Gastrocnemius medialis (tissue), 4 donors: ENCODE measurements around the gene DOCK8. TPM values are rescaled to one million over a fixed set of nuclear protein-coding genes. Genes with fewer than 3 reads are reported as not detected.

ENCODE experiments used
- ATAC-seq, 2 donors: fragments of 150-250 bp; one replicate each; pipeline ENCODE4 v1.9.1; 2016
- DNase-seq, 2 donors: peaks; one replicate each; pipeline ENCODE4 v3.0.0-alpha.2; 2019
- H3K27ac ChIP-seq, 4 donors: fragments of 200-600 bp; sonication (generic); 1 replicate in 1 of 4; 2 replicates in 3 of 4; pipeline ENCODE4 v1.5.1; 2016 to 2018; ENCODE audit warnings: mild to moderate bottlenecking in 2 of 4, moderate library complexity in 1 of 4
- H3K27me3 ChIP-seq, 3 donors: fragments of 200-600 bp; sonication (generic) in 2 of 3; 1 replicate in 1 of 3; 2 replicates in 2 of 3; pipeline versions ENCODE4 v1.5.1 to v1.6.0; 2016 to 2019; ENCODE audit warnings: mild to moderate bottlenecking in 1 of 3, moderate library complexity in 1 of 3
- H3K36me3 ChIP-seq, 2 donors: fragments of 200-600 bp; sonication (generic) in 1 of 2; one replicate each; pipeline ENCODE4 v1.5.1; 2017 to 2018
- H3K4me1 ChIP-seq, 2 donors: fragments of 200-600 bp; sonication (generic) in 1 of 2; one replicate each; pipeline ENCODE4 v1.5.1; 2016 to 2017; ENCODE audit warnings: mild to moderate bottlenecking in 2 of 2
- H3K4me3 ChIP-seq, 4 donors: fragments of 200-600 bp; sonication (generic) in 3 of 4; 1 replicate in 1 of 4; 2 replicates in 3 of 4; pipeline ENCODE4 v1.5.1; 2016 to 2019; ENCODE audit warnings: mild to moderate bottlenecking in 2 of 4
- H3K9me3 ChIP-seq, 3 donors: fragments of 200-600 bp; sonication (generic) in 2 of 3; 1 replicate in 1 of 3; 2 replicates in 2 of 3; pipeline ENCODE4 v1.5.1; 2016 to 2019
- POLR2A ChIP-seq, 2 donors: fragments of 450-650 bp; IDR thresholded peaks; one replicate each; pipeline ENCODE4 v1.6.1; 2017; ENCODE audit warnings: antibody characterized with exemption in 2 of 2, mild to moderate bottlenecking in 2 of 2, moderate library complexity in 2 of 2
- in situ Hi-C, 4 donors: fragments of 200-750 bp; cut with MboI; loops; one replicate each; pipeline versions ENCODE4 v1.15.0 to v1.8.0; 2017; ENCODE audit warnings: low sequenced_read_pairs in 4 of 4
- intact Hi-C: fragments of 100-400 bp; cut with DNase I; formaldehyde crosslinking; loops from one replicate; pipeline ENCODE4 v1.15.1; 2023; ENCODE audit warnings: low total_unique reads
- total RNA-seq, 4 donors: library from RNA; depleted of rRNA; stranded (reverse); fragments of >200 nt; gene quantifications; one replicate each; pipeline versions ENCODE4 v1.1.0 to v1.2.3, GENCODE V29; 2016
- TF ChIP-seq, protein P1 (sequence below), 5 experiments: fragments of 450-650 bp in 3 of 5; fragments of 200-600 bp in 2 of 5; sonication (generic) in 2 of 5; IDR thresholded peaks in 4 of 5; conservative IDR thresholded peaks in 1 of 5; 1 replicate in 4 of 5; 2 replicates in 1 of 5; pipeline ENCODE4 v1.5.1; 2016 to 2019; ENCODE audit warnings: antibody characterized with exemption in 5 of 5, mild to moderate bottlenecking in 3 of 5, moderate library complexity in 3 of 5

The DOCK8 gene
- total RNA-seq, 4 donors from 2014 or later, result 0.80 to 2.8 (median 2.0) TPM

DNA sequence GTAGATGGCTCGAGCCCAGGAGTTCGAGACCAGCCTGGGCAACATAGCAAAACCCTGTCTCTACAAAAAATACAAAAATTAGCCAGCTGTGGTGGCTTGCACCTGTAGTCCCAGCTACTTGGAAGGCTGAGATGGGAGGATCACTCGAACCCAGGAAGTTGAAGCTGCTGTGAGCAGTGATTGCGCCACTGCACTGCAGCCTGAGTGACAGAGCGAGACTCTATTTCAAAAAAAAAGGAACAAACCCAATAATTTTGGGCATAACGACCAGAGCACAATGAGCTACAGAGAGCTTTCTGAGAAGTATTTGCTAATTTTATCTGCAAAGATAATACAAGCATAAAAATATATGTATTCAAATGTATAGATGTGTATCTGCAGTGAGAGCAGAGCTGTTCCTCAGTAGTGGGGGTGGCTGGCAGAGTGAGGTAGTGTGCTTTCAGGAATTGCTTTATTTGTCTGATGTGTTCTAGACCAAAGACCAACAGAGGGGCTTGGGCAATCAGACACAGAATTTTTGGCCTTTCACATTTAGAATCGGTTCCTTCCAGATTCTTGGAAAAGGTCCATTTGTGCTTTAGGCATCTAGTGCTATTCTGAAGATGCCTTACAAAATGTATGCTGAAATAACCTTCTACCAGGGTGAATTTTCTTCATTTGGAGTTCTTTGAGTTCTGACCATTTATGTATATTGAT lies 5.2 kb downstream of the DOCK8 start:
- peaks cover 0 to 4% of the 10 kb centered on the region in 2 donors for H3K4me1 ChIP-seq
- H3K9me3 ChIP-seq, result no peaks in the 10 kb centered on the region
- H3K4me3 ChIP-seq, result no peak overlapping the region
- ATAC-seq (no peak), DNase-seq (no peak)
- no peaks in the 10 kb centered on the region for H3K36me3 ChIP-seq
- TF ChIP-seq POLR2A (IDR thresholded peaks at IDR 0.05), result no peak
- TF ChIP-seq, protein P1, sequence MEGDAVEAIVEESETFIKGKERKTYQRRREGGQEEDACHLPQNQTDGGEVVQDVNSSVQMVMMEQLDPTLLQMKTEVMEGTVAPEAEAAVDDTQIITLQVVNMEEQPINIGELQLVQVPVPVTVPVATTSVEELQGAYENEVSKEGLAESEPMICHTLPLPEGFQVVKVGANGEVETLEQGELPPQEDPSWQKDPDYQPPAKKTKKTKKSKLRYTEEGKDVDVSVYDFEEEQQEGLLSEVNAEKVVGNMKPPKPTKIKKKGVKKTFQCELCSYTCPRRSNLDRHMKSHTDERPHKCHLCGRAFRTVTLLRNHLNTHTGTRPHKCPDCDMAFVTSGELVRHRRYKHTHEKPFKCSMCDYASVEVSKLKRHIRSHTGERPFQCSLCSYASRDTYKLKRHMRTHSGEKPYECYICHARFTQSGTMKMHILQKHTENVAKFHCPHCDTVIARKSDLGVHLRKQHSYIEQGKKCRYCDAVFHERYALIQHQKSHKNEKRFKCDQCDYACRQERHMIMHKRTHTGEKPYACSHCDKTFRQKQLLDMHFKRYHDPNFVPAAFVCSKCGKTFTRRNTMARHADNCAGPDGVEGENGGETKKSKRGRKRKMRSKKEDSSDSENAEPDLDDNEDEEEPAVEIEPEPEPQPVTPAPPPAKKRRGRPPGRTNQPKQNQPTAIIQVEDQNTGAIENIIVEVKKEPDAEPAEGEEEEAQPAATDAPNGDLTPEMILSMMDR (IDR thresholded peaks at IDR 0.05 in 4 of 5, conservative IDR thresholded peaks at IDR 0.05 in 1 of 5), result no peak
- peaks cover 0 to 8% (median 0%) of the 10 kb centered on the region in 3 donors for H3K27me3 ChIP-seq
- in situ Hi-C loops (no loop called here), intact Hi-C loops (no loop called here)
- H3K27ac ChIP-seq, result no peak overlapping the region

DNA sequence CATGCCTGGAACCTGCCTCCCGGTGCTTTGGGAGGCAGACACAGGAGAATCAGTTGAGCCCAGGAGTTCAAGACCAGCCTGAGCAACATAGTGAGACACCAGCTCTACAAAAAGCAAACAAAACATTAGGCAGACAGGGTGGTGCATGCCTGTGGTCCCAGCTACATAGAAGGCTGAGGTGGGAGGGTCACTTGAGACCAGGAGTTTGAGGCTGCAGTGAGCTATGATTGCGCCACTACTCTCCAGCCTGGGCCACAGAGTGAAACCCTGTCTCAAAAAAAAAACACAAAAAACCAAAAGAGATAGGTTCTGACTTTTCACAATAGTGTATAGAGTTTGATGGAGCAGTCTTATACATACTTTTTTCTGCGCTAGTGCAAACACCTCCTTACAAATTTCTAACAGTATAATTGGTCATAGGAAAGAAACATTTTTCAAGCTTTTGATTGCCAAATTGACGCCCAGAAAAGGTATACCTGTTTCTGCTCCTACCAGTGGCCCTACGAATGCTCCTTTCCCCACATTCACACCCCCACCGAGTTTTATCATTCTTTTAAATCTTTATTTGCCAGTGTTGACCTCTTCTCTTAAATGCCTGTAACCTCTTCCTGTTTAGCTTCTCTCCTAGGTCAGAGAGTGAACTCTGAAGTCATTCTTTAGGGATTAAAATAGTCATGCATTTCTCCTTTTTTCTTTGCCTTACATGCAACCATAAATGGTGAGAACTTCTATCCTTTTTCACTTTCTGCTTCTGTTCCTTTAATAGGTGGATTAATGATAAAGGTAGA lies 7.5 kb downstream of the DOCK8 start:
- DNase-seq (no peak), ATAC-seq (no peak)
- in situ Hi-C loops, result no loop called here
- no peaks in the 10 kb centered on the region for H3K9me3 ChIP-seq
- no peaks in the 10 kb centered on the region for H3K27me3 ChIP-seq
- H3K36me3 ChIP-seq, result no peaks in the 10 kb centered on the region
- intact Hi-C loops, result no loop called here
- no peaks in the 10 kb centered on the region for H3K4me1 ChIP-seq
- no peak for TF ChIP-seq POLR2A (IDR thresholded peaks at IDR 0.05)
- TF ChIP-seq, protein P1 (IDR thresholded peaks at IDR 0.05 in 4 of 5, conservative IDR thresholded peaks at IDR 0.05 in 1 of 5), result no peak
- H3K27ac ChIP-seq, result peak overlapping the region in 1 of 4 donors; percentile 10
- H3K4me3 ChIP-seq, result no peak overlapping the region

DNA sequence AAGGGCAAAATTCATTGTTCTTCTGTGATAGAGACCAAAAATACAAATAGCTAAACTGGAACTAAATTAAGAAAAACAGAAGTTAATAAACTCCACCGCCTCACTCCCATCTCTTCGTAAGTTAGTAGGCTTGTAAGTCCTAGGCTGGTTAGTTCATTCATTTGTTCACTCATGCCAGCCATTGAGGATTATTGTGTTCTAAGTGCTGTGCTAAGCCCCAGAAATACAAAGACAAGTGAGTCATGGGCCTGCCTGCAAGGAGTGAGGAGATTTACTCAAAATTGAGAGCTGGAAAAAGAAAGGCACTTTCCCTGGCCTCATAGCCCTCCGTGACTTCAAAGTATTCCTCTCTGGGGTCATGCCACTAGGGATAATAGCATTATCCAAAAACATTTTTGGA lies 8.5 kb downstream of the DOCK8 start:
- no peak for TF ChIP-seq POLR2A (IDR thresholded peaks at IDR 0.05)
- TF ChIP-seq, protein P1 (IDR thresholded peaks at IDR 0.05 in 4 of 5, conservative IDR thresholded peaks at IDR 0.05 in 1 of 5), result no peak
- Histone ChIP-seq H3K27ac (peak overlapping the region in 1 of 4 donors; percentile 10), H3K36me3 (no peaks in the 10 kb centered on the region), H3K4me1 (no peaks in the 10 kb centered on the region), H3K27me3 (no peaks in the 10 kb centered on the region), H3K4me3 (no peak overlapping the region), H3K9me3 (no peaks in the 10 kb centered on the region)
- in situ Hi-C loops (no loop called here), intact Hi-C loops (no loop called here)
- no peak for DNase-seq
- ATAC-seq, result no peak

DNA sequence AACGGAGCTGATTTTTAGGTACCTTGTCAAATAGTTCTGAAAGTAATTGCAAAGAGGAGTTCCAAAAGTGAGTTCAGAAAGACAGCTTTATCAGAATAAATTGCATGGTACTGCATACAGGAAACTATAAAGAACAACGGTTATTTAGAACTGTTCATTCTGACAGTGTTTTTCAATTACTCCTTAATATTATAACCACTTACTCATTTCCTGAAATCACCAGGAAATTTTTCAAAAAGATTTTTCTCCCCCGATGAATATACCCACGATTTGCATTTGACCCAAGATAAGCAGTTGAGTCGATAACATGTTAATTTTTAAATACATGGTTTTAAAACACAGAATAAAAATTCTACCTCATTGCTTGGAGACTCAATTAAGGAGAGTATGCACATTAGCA lies 9.4 kb downstream of the DOCK8 start:
- H3K9me3 ChIP-seq, result no peaks in the 10 kb centered on the region
- no peak overlapping the region for H3K4me3 ChIP-seq
- DNase-seq (no peak), ATAC-seq (no peak)
- in situ Hi-C loops (no loop called here), intact Hi-C loops (no loop called here)
- H3K4me1 ChIP-seq, result no peaks in the 10 kb centered on the region
- no peaks in the 10 kb centered on the region for H3K36me3 ChIP-seq
- no peak for TF ChIP-seq POLR2A (IDR thresholded peaks at IDR 0.05)
- TF ChIP-seq, protein P1 (IDR thresholded peaks at IDR 0.05 in 4 of 5, conservative IDR thresholded peaks at IDR 0.05 in 1 of 5), result no peak
- H3K27ac ChIP-seq, result no peak overlapping the region
- H3K27me3 ChIP-seq, result no peaks in the 10 kb centered on the region
